C4-2B (cell line): ENCODE data around the gene GAGE2A.
"Not testable (repeated sequence)": the region's sequence is repeated elsewhere in the genome, so short reads cannot be mapped to it uniquely, and the experiment has no call there.

Experiments
- ZFX ChIP-seq: fragments of 450-650 bp; IDR thresholded peaks from 2 replicates; pipeline ENCODE4 v1.6.1; 2017
- TF ChIP-seq, protein P1 (sequence below): fragments of 450-650 bp; conservative IDR thresholded peaks from 2 replicates; pipeline ENCODE4 v1.5.1; 2017; ENCODE audit warnings: mild to moderate bottlenecking

DNA sequence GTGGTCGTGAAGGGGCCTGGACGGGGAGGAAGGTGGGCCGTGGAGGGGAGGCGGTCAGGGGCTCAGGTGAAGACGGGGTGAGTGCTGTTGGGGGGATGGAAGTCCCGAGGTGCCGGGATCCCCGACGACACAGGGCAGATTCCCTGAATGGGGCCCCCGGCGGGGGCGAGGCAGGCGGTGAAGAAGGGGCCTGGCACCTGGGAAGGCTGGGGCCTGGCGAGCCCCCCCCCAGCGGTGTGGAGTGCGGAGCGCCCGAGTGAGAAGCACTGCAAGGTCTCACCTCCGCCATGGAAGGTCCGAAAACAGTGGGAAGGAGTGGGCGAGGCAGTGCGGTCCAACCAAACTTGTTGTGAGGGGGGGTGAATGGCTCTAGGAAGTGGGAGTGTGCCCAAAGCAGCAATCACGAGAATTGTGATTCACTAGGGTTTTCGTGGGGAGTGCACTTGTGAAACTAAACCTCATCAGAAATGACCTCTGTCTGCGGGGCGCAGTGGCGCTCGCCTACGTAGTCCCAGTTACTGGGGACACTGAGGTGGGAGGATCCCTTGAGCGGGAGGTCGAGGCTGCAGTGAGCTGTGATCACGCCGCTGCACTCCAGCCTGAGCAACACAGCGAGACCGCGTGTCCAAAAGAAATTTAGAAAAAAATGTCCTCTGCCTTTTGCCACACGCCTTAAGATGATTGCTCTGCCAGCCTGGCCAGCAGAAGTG is 628 bp downstream of the GAGE2A start:
- TF ChIP-seq ZFX = not testable (repeated sequence)
- TF ChIP-seq, protein P1, sequence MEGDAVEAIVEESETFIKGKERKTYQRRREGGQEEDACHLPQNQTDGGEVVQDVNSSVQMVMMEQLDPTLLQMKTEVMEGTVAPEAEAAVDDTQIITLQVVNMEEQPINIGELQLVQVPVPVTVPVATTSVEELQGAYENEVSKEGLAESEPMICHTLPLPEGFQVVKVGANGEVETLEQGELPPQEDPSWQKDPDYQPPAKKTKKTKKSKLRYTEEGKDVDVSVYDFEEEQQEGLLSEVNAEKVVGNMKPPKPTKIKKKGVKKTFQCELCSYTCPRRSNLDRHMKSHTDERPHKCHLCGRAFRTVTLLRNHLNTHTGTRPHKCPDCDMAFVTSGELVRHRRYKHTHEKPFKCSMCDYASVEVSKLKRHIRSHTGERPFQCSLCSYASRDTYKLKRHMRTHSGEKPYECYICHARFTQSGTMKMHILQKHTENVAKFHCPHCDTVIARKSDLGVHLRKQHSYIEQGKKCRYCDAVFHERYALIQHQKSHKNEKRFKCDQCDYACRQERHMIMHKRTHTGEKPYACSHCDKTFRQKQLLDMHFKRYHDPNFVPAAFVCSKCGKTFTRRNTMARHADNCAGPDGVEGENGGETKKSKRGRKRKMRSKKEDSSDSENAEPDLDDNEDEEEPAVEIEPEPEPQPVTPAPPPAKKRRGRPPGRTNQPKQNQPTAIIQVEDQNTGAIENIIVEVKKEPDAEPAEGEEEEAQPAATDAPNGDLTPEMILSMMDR = not testable (repeated sequence)
